HepG2 (cell line): ENCODE data around the gene TLCD3A. TPM values are rescaled to one million over a fixed set of nuclear protein-coding genes. Genes with fewer than 3 reads are reported as not detected.

Experiments used
- ATAC-seq: fragments of 200-7000 bp; cut with Tn5 transposase; 3 replicates; pipeline ENCODE4 v1.9.1; 2020; ENCODE audit warnings: mild to moderate bottlenecking, moderate library complexity
- BruUV-seq: library from RNA; stranded (reverse); fragments of 400-500 nt; replicated peaks from 2 replicates; lab custom pipeline; 2021; lab: Mats Ljungman, UMichigan
- CTCF ChIA-PET: fragments of 300-600 bp; formaldehyde crosslinking; extraction: SDS; loops from one replicate; lab custom pipeline; 2021; ENCODE audit warnings: low total read pairs, inconsistent platforms, low intra/inter-chr PET ratio; lab: Yijun Ruan, JAX
- POLR2A ChIA-PET: fragments of 350-600 bp; sonication (Branson Sonifier 250); formaldehyde crosslinking; loops from one replicate; lab custom pipeline; 2020; ENCODE audit warnings: antibody characterized with exemption, inconsistent platforms; lab: Yijun Ruan, JAX
- DNase-seq: peaks from one replicate; pipeline ENCODE4 v3.0.0-alpha.2; 2015; ENCODE audit warnings: low spot score
- FAIRE-seq: peaks from 3 replicates; lab custom pipeline; 2011; peaks lifted over from hg19 to GRCh38; lab: Jason Lieb, UNC
- H2AFZ ChIP-seq: one replicate; pipeline ENCODE4 v1.6.1; 2011; ENCODE audit warnings: low read length, inconsistent platforms
- H3K27ac ChIP-seq: fragments of 300-600 bp; 3 replicates; pipeline ENCODE4 v1.8.0; 2011; ENCODE audit warnings: mixed run types, mild to moderate bottlenecking, mixed read lengths, low read length, inconsistent platforms; ENCODE audit not compliant: insufficient read depth; ENCODE audit errors: extremely low read length
- H3K27me3 ChIP-seq, 2 experiments: fragments of 200-600 bp in 1 of 2; 2 replicates in 1 of 2; 3 replicates in 1 of 2; pipeline versions ENCODE4 v1.6.0 to v1.8.0; 2011; ENCODE audit warnings: low read length in 2 of 2, mild to moderate bottlenecking in 2 of 2, moderate library complexity in 2 of 2, inconsistent platforms in 1 of 2; ENCODE audit not compliant: insufficient read depth in 2 of 2, control insufficient read depth in 1 of 2
- H3K36me3 ChIP-seq, 2 experiments: fragments of 200-600 bp in 1 of 2; replicated peaks in 1 of 2; 2 replicates in 1 of 2; 3 replicates in 1 of 2; pipeline versions ENCODE4 v1.5.1 to v1.8.0; 2011; ENCODE audit warnings: low read length in 2 of 2, inconsistent platforms in 1 of 2; ENCODE audit not compliant: insufficient read depth in 2 of 2, control insufficient read depth in 1 of 2
- H3K4me1 ChIP-seq: 2 replicates; pipeline ENCODE4 v1.5.1; 2012; ENCODE audit warnings: low read length, inconsistent platforms; ENCODE audit not compliant: insufficient read depth
- H3K4me2 ChIP-seq: 2 replicates; pipeline ENCODE4 v1.6.0; 2011; ENCODE audit warnings: low read depth, low read length, inconsistent platforms
- H3K4me3 ChIP-seq, 3 experiments: fragments of 200-600 bp in 1 of 3; sonication (generic), shearing (Covaris generic) in 1 of 3; replicated peaks in 1 of 3; 2 replicates each; pipeline ENCODE4 v1.5.1; 2011 to 2016; ENCODE audit warnings: low read length in 3 of 3, inconsistent platforms in 2 of 3, low read depth in 2 of 3, mild to moderate bottlenecking in 2 of 3, control low read depth in 1 of 3, mixed read lengths in 1 of 3; ENCODE audit not compliant: insufficient read depth in 1 of 3
- H3K79me2 ChIP-seq: one replicate; pipeline ENCODE4 v1.6.1; 2011; ENCODE audit warnings: low read length, inconsistent platforms; ENCODE audit not compliant: insufficient read depth
- H3K9ac ChIP-seq: 2 replicates; pipeline ENCODE4 v1.6.0; 2011; ENCODE audit warnings: mild to moderate bottlenecking, low read depth, low read length, inconsistent platforms; ENCODE audit not compliant: insufficient read depth
- H3K9me3 ChIP-seq: 2 replicates; pipeline ENCODE4 v1.5.1; 2012; ENCODE audit warnings: mild to moderate bottlenecking, low read length
- H4K20me1 ChIP-seq: 2 replicates; pipeline ENCODE4 v1.6.0; 2011; ENCODE audit warnings: inconsistent platforms, mild to moderate bottlenecking, low read length, moderate library complexity; ENCODE audit not compliant: insufficient read depth
- CREM ChIP-seq, 2 experiments: sonication (generic) in 1 of 2; formaldehyde crosslinking in 1 of 2; IDR thresholded peaks; 2 replicates each; pipeline versions ENCODE4 v1.4.0 to v1.6.1; 2016 to 2020; ENCODE audit warnings: antibody characterized with exemption in 1 of 2, mild to moderate bottlenecking in 1 of 2, missing genetic modification reagents in 1 of 2
- FOXM1 ChIP-seq: sonication (generic); formaldehyde crosslinking; IDR thresholded peaks from 2 replicates; pipeline ENCODE4 v1.5.0; 2020; ENCODE audit warnings: missing genetic modification reagents
- NFE2L1 ChIP-seq: sonication (generic); formaldehyde crosslinking; IDR thresholded peaks from 2 replicates; pipeline ENCODE4 v1.4.0; 2020; ENCODE audit warnings: missing genetic modification reagents, mild to moderate bottlenecking, borderline replicate concordance
- PAWR ChIP-seq: sonication (generic); formaldehyde crosslinking; IDR thresholded peaks from 2 replicates; pipeline ENCODE4 v1.4.0; 2020; ENCODE audit warnings: missing genetic modification reagents, mild to moderate bottlenecking, borderline replicate concordance
- PRDM15 ChIP-seq: sonication (generic); formaldehyde crosslinking; IDR thresholded peaks from 2 replicates; pipeline ENCODE4 v1.4.0; 2020; ENCODE audit warnings: missing genetic modification reagents
- SRSF1 ChIP-seq: fragments of 200-400 bp; formaldehyde crosslinking; optimal IDR thresholded peaks from 2 replicates; pipeline ENCODE3; 2017; ENCODE audit warnings: mild to moderate bottlenecking, low read depth, low read length, moderate library complexity
- THAP11 ChIP-seq: IDR thresholded peaks from 2 replicates; pipeline ENCODE4 v1.6.1; 2016; ENCODE audit warnings: missing biosample characterization, missing genetic modification reagents
- ZBTB7B ChIP-seq: sonication (generic); formaldehyde crosslinking; IDR thresholded peaks from 2 replicates; pipeline ENCODE4 v1.4.0; 2020; ENCODE audit warnings: missing genetic modification reagents
- ZBTB8A ChIP-seq: sonication (generic); formaldehyde crosslinking; IDR thresholded peaks from 2 replicates; pipeline ENCODE4 v1.4.0; 2020; ENCODE audit warnings: mild to moderate bottlenecking, low read depth, missing genetic modification reagents, borderline replicate concordance
- ZFP37 ChIP-seq: sonication (generic); formaldehyde crosslinking; IDR thresholded peaks from 2 replicates; pipeline ENCODE4 v1.4.0; 2020; ENCODE audit warnings: missing genetic modification reagents, borderline replicate concordance
- ZMAT3 ChIP-seq: sonication (generic); formaldehyde crosslinking; conservative IDR thresholded peaks from 2 replicates; pipeline ENCODE4 v1.7.0; 2021; ENCODE audit warnings: missing genetic modification reagents
- ZNF160 ChIP-seq: sonication (generic); formaldehyde crosslinking; IDR thresholded peaks from 2 replicates; pipeline ENCODE4 v1.8.0; 2022; ENCODE audit warnings: mild to moderate bottlenecking, inconsistent platforms, missing genetic modification reagents
- ZNF317 ChIP-seq: sonication (generic); formaldehyde crosslinking; IDR thresholded peaks from 2 replicates; pipeline ENCODE4 v1.5.0; 2020; ENCODE audit warnings: mild to moderate bottlenecking, missing genetic modification reagents
- ZNF580 ChIP-seq: IDR thresholded peaks from 2 replicates; pipeline ENCODE4 v1.6.1; 2016; ENCODE audit warnings: low read depth, borderline replicate concordance
- ZNF605 ChIP-seq: sonication (generic); formaldehyde crosslinking; IDR thresholded peaks from 2 replicates; pipeline ENCODE4 v1.8.0; 2022; ENCODE audit warnings: mild to moderate bottlenecking, missing genetic modification reagents
- ZNF644 ChIP-seq: IDR thresholded peaks from 2 replicates; pipeline ENCODE4 v1.6.1; 2016; ENCODE audit warnings: low read depth
- WGBS: methylation state at CpG from one replicate; pipeline ENCODE4 v1.1.6; 2017; ENCODE audit warnings: low lambda C conversion rate; 5-methylcytosine and 5-hydroxymethylcytosine counted together
- in situ Hi-C: cut with HindIII; loops from 2 replicates; pipeline ENCODE4 v1.10.0; 2017; ENCODE audit warnings: low pct_unique_long_range_greater_than_20kb; ENCODE audit not compliant: extremely low pct_ligation_motif_present
- intact Hi-C: fragments of 100-400 bp; cut with micrococcal nuclease; formaldehyde crosslinking; loops from one replicate; pipeline ENCODE4 v1.10.0; 2022; ENCODE audit not compliant: unreplicated experiment
- polyA plus RNA-seq, 8 experiments: library from polyadenylated mRNA; depleted of rRNA in 3 of 8; stranded (reverse) in 7 of 8; unstranded in 1 of 8; fragments of >200 nt; fragmentation: Illumina TruSeq in 4 of 8; extraction: Trizol in 4 of 8; gene quantifications; 2 replicates each; pipeline versions ENCODE4 v1.2.1 to v1.2.3, GENCODE V29; 2011 to 2016; ENCODE audit warnings: low read depth in 4 of 8, missing spikeins in 1 of 8, mixed read lengths in 1 of 8; ENCODE audit not compliant: insufficient read depth in 1 of 8
- total RNA-seq, 5 experiments: library from RNA; depleted of rRNA; stranded (reverse); fragments of >200 nt; fragmentation: Illumina TruSeq; extraction: Trizol; gene quantifications; 2 replicates each; pipeline ENCODE4 v1.2.3, GENCODE V29; 2016; ENCODE audit warnings: low read depth in 1 of 5

TLCD3A gene
- total and polyA plus RNA-seq, 2 of the 13 experiments (the other 11 are each of a cell fraction or from before 2014, with no cell fraction given): 25.2 to 46.6 TPM

DNA sequence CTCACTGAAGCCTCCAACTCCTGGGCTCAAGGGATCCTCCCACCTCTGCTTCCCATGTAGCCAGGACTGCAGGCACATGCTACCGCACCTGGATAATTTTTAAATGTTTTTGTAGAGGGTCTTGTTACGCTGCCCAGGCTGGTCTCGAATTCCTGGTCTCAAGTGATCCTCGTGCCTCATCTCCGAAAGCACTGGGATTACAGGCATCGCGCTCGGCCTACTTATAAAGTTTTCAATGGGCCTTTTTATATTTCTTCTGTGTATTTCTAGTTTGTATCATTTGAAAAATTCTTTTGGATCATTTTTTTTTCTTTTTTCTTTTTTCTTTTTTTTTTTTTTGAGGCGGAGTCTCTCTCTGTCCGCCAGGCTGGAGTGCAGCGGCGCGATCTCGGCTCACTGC, 7.3 kb upstream of the TLCD3A start:
- ATAC-seq: no peak
- Histone ChIP-seq H3K9ac (no peak overlapping the region), H3K9me3 (no peaks in the 10 kb centered on the region), H3K36me3 (no peaks in the 10 kb centered on the region), H3K4me2 (peak overlapping the region; percentile 96; the same call in 1 of the 2 replicates)
- POLR2A ChIA-PET: no interaction called here
- CTCF ChIA-PET: no interaction called here
- intact Hi-C loops: no loop called here
- TF ChIP-seq ZNF580 (no peak), ZFP37 (no peak), ZMAT3 (no peak), ZNF317 (no peak), CREM (IDR thresholded peaks at IDR 0.05) (no peak), CREM (CRISPR knock-in tag; IDR thresholded peaks at IDR 0.05) (no peak), ZBTB7B (no peak), NFE2L1 (CRISPR knock-in tag) (no peak), ZNF160 (peak; percentile 96), ZNF644 (CRISPR knock-in tag) (no peak), PAWR (CRISPR knock-in tag) (no peak), SRSF1 (no peak), ZNF605 (CRISPR knock-in tag) (0 out of 2 replicates have a peak, but pooled peaks have one; percentile 0), ZBTB8A (CRISPR knock-in tag) (no peak), FOXM1 (no peak), PRDM15 (no peak), THAP11 (no peak)
- TF ChIP-seq, all 625 proteins: peak for 2
- DNase-seq (no peak), FAIRE-seq (no peak)
- no peak overlapping the region for H3K4me3 ChIP-seq
- in situ Hi-C loops: no loop called here
- H4K20me1 ChIP-seq: no peaks in the 10 kb centered on the region
- no peak overlapping the region for H2AFZ ChIP-seq
- H3K79me2 ChIP-seq: no peaks in the 10 kb centered on the region
- no peak overlapping the region for H3K27ac ChIP-seq
- no peaks in the 10 kb centered on the region for H3K27me3 ChIP-seq
- no TSS peak for BruUV-seq
- H3K4me1 ChIP-seq: peaks cover 46% of the 10 kb centered on the region
- WGBS: 87% methylated on average over 14 of the region's 14 CpGs
